Loucy (cell line): Measurements from ENCODE around the gene SPHK2.

Experiments used
- CTCF ChIP-seq: fragments of 200-600 bp; sonication (generic); conservative IDR thresholded peaks from 2 replicates; pipeline ENCODE4 v1.5.1; 2014; ENCODE audit warnings: mild to moderate bottlenecking, antibody characterized with exemption, low read length
- EZH2phosphoT487 ChIP-seq: fragments of 200-600 bp; IDR thresholded peaks from 2 replicates; pipeline ENCODE4 v1.6.1; 2018; ENCODE audit warnings: antibody characterized with exemption, mild to moderate bottlenecking, moderate library complexity, borderline replicate concordance

GRCh38 chr19:48613852-48614435, 5.4 kb upstream of the SPHK2 start:
- TF ChIP-seq CTCF (no peak), EZH2phosphoT487 (no peak)
